Adrenal gland (tissue), 12 donors: ENCODE measurements around the gene ABCC3. TPM values are rescaled to one million over a fixed set of nuclear protein-coding genes. Genes with fewer than 3 reads are reported as not detected.

Experiments used
- DNase-seq, 7 donors: peaks; one replicate each; pipeline ENCODE4 v3.0.0-alpha.2; 2019 to 2020
- H3K27ac ChIP-seq, 5 donors: fragments of 200-600 bp; sonication (generic) in 4 of 5; 1 replicate in 3 of 5; 2 replicates in 2 of 5; pipeline versions ENCODE4 v1.5.1 to v1.8.0; 2016 to 2020; ENCODE audit warnings: mild to moderate bottlenecking in 1 of 5
- H3K27me3 ChIP-seq: fragments of 200-600 bp; 2 replicates; pipeline ENCODE4 v1.8.0; 2021
- H3K36me3 ChIP-seq, 2 donors: fragments of 200-600 bp; replicated peaks in 1 of 2; 1 replicate in 1 of 2; 2 replicates in 1 of 2; pipeline versions ENCODE4 v1.5.1 to v1.8.0; 2018 to 2022
- H3K4me1 ChIP-seq, 2 donors: fragments of 200-600 bp; replicated peaks in 1 of 2; 1 replicate in 1 of 2; 2 replicates in 1 of 2; pipeline versions ENCODE4 v1.5.1 to v1.8.0; 2018 to 2021
- H3K4me3 ChIP-seq, 4 donors: fragments of 200-600 bp; sonication (generic) in 3 of 4; one replicate each; pipeline ENCODE4 v1.5.1; 2016 to 2018
- H3K9me3 ChIP-seq, 3 donors: fragments of 200-600 bp; sonication (generic) in 1 of 3; replicated peaks in 1 of 3; 1 replicate in 2 of 3; 2 replicates in 1 of 3; pipeline versions ENCODE4 v1.5.1 to v1.8.0; 2016 to 2021
- CTCF ChIP-seq, 6 experiments: fragments of 450-650 bp in 4 of 6; fragments of 200-600 bp in 2 of 6; sonication (generic) in 1 of 6; IDR thresholded peaks; 1 replicate in 5 of 6; 2 replicates in 1 of 6; pipeline versions ENCODE4 v1.5.1 to v1.8.0; 2016 to 2021; ENCODE audit warnings: antibody characterized with exemption in 6 of 6, mild to moderate bottlenecking in 2 of 6, moderate library complexity in 1 of 6
- POLR2A ChIP-seq, 2 donors: fragments of 450-650 bp; IDR thresholded peaks; one replicate each; pipeline ENCODE4 v1.6.1; 2017; ENCODE audit warnings: antibody characterized with exemption in 2 of 2, mild to moderate bottlenecking in 2 of 2, moderate library complexity in 1 of 2
- WGBS, 4 donors: extraction: QIAGEN DNeasy Blood & Tissue Kit in 2 of 4; methylation state at CpG; one replicate each; pipeline versions ENCODE4 v1.1.5 to v1.1.7; 2013 to 2017; 5-methylcytosine and 5-hydroxymethylcytosine counted together
- intact Hi-C, 2 donors: fragments of 100-400 bp; cut with DNase I; formaldehyde crosslinking; loops; one replicate each; pipeline versions ENCODE4 v1.14.1 to v1.15.0; 2022 to 2023
- polyA plus RNA-seq, 3 donors: library from polyadenylated mRNA; stranded (reverse); fragments of 200-250 nt in 2 of 3; fragments of 350-450 nt in 1 of 3; fragmentation: Illumina TruSeq in 1 of 3; extraction: RNeasy Lipid Tissue Mini Kit (QIAGEN cat#74804) in 1 of 3; gene quantifications; one replicate each; pipeline ENCODE4 v1.2.3, GENCODE V29; 2013 to 2014
- total RNA-seq, 9 donors: library from RNA; depleted of rRNA in 4 of 9; stranded (reverse); fragments of >200 nt in 4 of 9; fragments of 120-200 nt in 1 of 9; fragmentation: NEBNext Ultra II Directional in 1 of 9; extraction: Animal tissue kit (Norgen Biotek cat#: 25700) in 1 of 9; gene quantifications; one replicate each; pipeline versions ENCODE4 v1.1.0 to v1.2.4, GENCODE V29; 2013 to 2023
- donor health status: healthy with polysubstance abuse.
- donor health status: Bipolar disorder and iron deficiency.
- donor health status: DM: yes; HTN: yes; CAD: no.
- donor health status: DM: no; HTN: no; CAD: no.
- donor health status: DM: no; HTN: no; CAD: no.
- donor health status: DM: yes; HTN: yes; CAD: no.

The ABCC3 gene
- total and polyA plus RNA-seq, 12 donors: 7.2 to 448 (median 262) TPM

- Histone ChIP-seq H3K4me1 (peaks cover 0 to 12% of the 10 kb centered on the region in 2 donors), H3K9me3 (no peaks in the 10 kb centered on the region), H3K27me3 (no peaks in the 10 kb centered on the region), H3K36me3 (no peaks in the 10 kb centered on the region), H3K27ac (peak overlapping the region in 1 of 5 donors; percentile 10), H3K4me3 (no peak overlapping the region)
- WGBS, 4 donors: 61 to 76% (median 65%) methylated on average over 4 of the region's 4 CpGs
- intact Hi-C loops: no loop called here
- DNase-seq: peak in 2 of 7 donors; percentile 54 to 70
- TF ChIP-seq POLR2A (IDR thresholded peaks at IDR 0.05): no peak
- TF ChIP-seq CTCF (IDR thresholded peaks at IDR 0.05): no peak
Measured at GRCh38 chr17:50618300-50618699, 16.4 kb upstream of the ABCC3 start.

- H3K4me1 ChIP-seq: peaks cover 0 to 12% of the 10 kb centered on the region in 2 donors
- no peak for TF ChIP-seq POLR2A (IDR thresholded peaks at IDR 0.05)
- no peak for TF ChIP-seq CTCF (IDR thresholded peaks at IDR 0.05)
- intact Hi-C loops: no loop called here
- peak overlapping the region in 1 of 5 donors; percentile 10 for H3K27ac ChIP-seq
- 14 to 82% (median 67%) methylated on average over 1 to 11 of the region's 11 CpGs for WGBS, 4 donors
- H3K27me3 ChIP-seq: no peaks in the 10 kb centered on the region
- H3K36me3 ChIP-seq: no peaks in the 10 kb centered on the region
- no peak overlapping the region for H3K4me3 ChIP-seq
- peak in 4 of 7 donors; percentile 51 to 61 (median 55) for DNase-seq
- H3K9me3 ChIP-seq: no peaks in the 10 kb centered on the region
Measured at GRCh38 chr17:50618941-50619340, 15.7 kb upstream of the ABCC3 start.

GRCh38 chr17:50619489-50619888 is 15.2 kb upstream of the ABCC3 start:
- no peaks in the 10 kb centered on the region for H3K27me3 ChIP-seq
- H3K27ac ChIP-seq: no peak overlapping the region
- TF ChIP-seq CTCF (IDR thresholded peaks at IDR 0.05) (no peak), POLR2A (IDR thresholded peaks at IDR 0.05) (no peak)
- H3K9me3 ChIP-seq: no peaks in the 10 kb centered on the region
- H3K4me3 ChIP-seq: no peak overlapping the region
- WGBS, 4 donors: 87 to 96% (median 91%) methylated on average over 4 to 7 of the region's 7 CpGs
- no peak for DNase-seq
- peaks cover 0 to 12% of the 10 kb centered on the region in 2 donors for H3K4me1 ChIP-seq
- intact Hi-C loops: no loop called here
- no peaks in the 10 kb centered on the region for H3K36me3 ChIP-seq

GRCh38 chr17:50620237-50620636 is 14.4 kb upstream of the ABCC3 start:
- intact Hi-C loops: loop anchor here (5.0 to 10.0 kb wide), 3 partner anchors 68 to 135 kb away; no protein-coding TSS in a partner anchor
- peaks cover 0 to 12% of the 10 kb centered on the region in 2 donors for H3K4me1 ChIP-seq
- no peak overlapping the region for H3K4me3 ChIP-seq
- no peaks in the 10 kb centered on the region for H3K27me3 ChIP-seq
- no peak overlapping the region for H3K27ac ChIP-seq
- DNase-seq: no peak
- H3K36me3 ChIP-seq: no peaks in the 10 kb centered on the region
- TF ChIP-seq CTCF (IDR thresholded peaks at IDR 0.05): no peak
- WGBS, 4 donors: 77 to 92% (median 86%) methylated on average over 4 to 5 of the region's 5 CpGs
- H3K9me3 ChIP-seq: no peaks in the 10 kb centered on the region
